CD14-positive monocyte (primary cell): Measurements from ENCODE around the gene RSKR. TPM values are rescaled to one million over a fixed set of nuclear protein-coding genes. Genes with fewer than 3 reads are reported as not detected.
"Not testable (repeated sequence)": the region's sequence is repeated elsewhere in the genome, so short reads cannot be mapped to it uniquely, and the experiment has no call there.

Experiments used
- DNase-seq, 3 donors: peaks; one replicate each; pipeline ENCODE4 v3.0.0-alpha.2; 2011 to 2022
- H2AFZ ChIP-seq: 2 replicates; pipeline ENCODE4 v1.6.0; 2012; ENCODE audit warnings: mild to moderate bottlenecking, low read depth, low read length, inconsistent platforms; ENCODE audit not compliant: insufficient read depth, poor library complexity, severe bottlenecking
- H3K27ac ChIP-seq, 2 donors: 1 replicate in 1 of 2; 2 replicates in 1 of 2; pipeline ENCODE4 v1.5.1; 2012 to 2013; ENCODE audit warnings: low read length in 2 of 2, control low read depth in 1 of 2, inconsistent platforms in 1 of 2, low read depth in 1 of 2, mild to moderate bottlenecking in 1 of 2
- H3K27me3 ChIP-seq, 2 donors: one replicate each; pipeline versions ENCODE4 v1.6.0 to v1.6.1; 2011 to 2013; ENCODE audit warnings: low read length in 2 of 2; ENCODE audit not compliant: control insufficient read depth in 2 of 2, insufficient read depth in 2 of 2
- H3K36me3 ChIP-seq, 2 donors: replicated peaks in 1 of 2; 1 replicate in 1 of 2; 2 replicates in 1 of 2; pipeline versions ENCODE4 v1.5.1 to v1.6.1; 2012 to 2013; ENCODE audit warnings: low read length in 2 of 2, control low read depth in 1 of 2, inconsistent platforms in 1 of 2, mild to moderate bottlenecking in 1 of 2; ENCODE audit not compliant: insufficient read depth in 2 of 2, control insufficient read depth in 1 of 2
- H3K4me1 ChIP-seq, 2 donors: 1 replicate in 1 of 2; 2 replicates in 1 of 2; pipeline versions ENCODE4 v1.5.1 to v1.6.1; 2012 to 2013; ENCODE audit warnings: low read length in 2 of 2, control low read depth in 1 of 2, inconsistent platforms in 1 of 2, mild to moderate bottlenecking in 1 of 2, moderate library complexity in 1 of 2; ENCODE audit not compliant: insufficient read depth in 2 of 2, control insufficient read depth in 1 of 2
- H3K4me2 ChIP-seq: replicated peaks from 2 replicates; pipeline ENCODE3; 2012; ENCODE audit warnings: low read length, moderate library complexity, mild to moderate bottlenecking; ENCODE audit not compliant: poor library complexity, severe bottlenecking; ENCODE audit errors: extremely low read depth
- H3K4me3 ChIP-seq, 3 experiments: fragments of 200-600 bp in 1 of 3; sonication (generic) in 1 of 3; replicated peaks in 1 of 3; 1 replicate in 2 of 3; 2 replicates in 1 of 3; pipeline ENCODE4 v1.5.1; 2011 to 2013; ENCODE audit warnings: low read length in 3 of 3, mild to moderate bottlenecking in 3 of 3, control low read depth in 2 of 3, low read depth in 2 of 3, inconsistent platforms in 1 of 3, moderate library complexity in 1 of 3
- H3K79me2 ChIP-seq: 2 replicates; pipeline ENCODE4 v1.6.0; 2012; ENCODE audit warnings: mild to moderate bottlenecking, control low read depth, inconsistent platforms, low read length, moderate library complexity; ENCODE audit not compliant: insufficient read depth
- H3K9ac ChIP-seq: 2 replicates; pipeline ENCODE4 v1.6.0; 2017; ENCODE audit warnings: low read length, mild to moderate bottlenecking; ENCODE audit not compliant: insufficient read depth, poor library complexity, severe bottlenecking
- H3K9me3 ChIP-seq, 2 donors: replicated peaks in 1 of 2; 1 replicate in 1 of 2; 2 replicates in 1 of 2; pipeline versions ENCODE4 v1.5.1 to v1.6.1; 2012 to 2013; ENCODE audit warnings: low read length in 2 of 2, control low read depth in 1 of 2; ENCODE audit not compliant: control insufficient read depth in 1 of 2, insufficient read depth in 1 of 2
- H4K20me1 ChIP-seq: 2 replicates; pipeline ENCODE4 v1.6.0; 2012; ENCODE audit warnings: mild to moderate bottlenecking, low read length, control low read depth, moderate library complexity; ENCODE audit not compliant: insufficient read depth
- H3K27ac Mint-ChIP-seq, 7 donors: one replicate each; pipeline ENCODE4 v1.8.0; 2020; ENCODE audit warnings: mild to moderate bottlenecking in 7 of 7, mixed read lengths in 7 of 7, moderate library complexity in 6 of 7, inconsistent platforms in 2 of 7
- H3K27me3 Mint-ChIP-seq, 3 donors: one replicate each; pipeline ENCODE4 v1.8.0; 2021 to 2022; ENCODE audit warnings: low read depth in 3 of 3, mild to moderate bottlenecking in 3 of 3, mixed read lengths in 3 of 3, moderate library complexity in 3 of 3, inconsistent platforms in 1 of 3
- H3K36me3 Mint-ChIP-seq, 2 donors: one replicate each; pipeline ENCODE4 v1.8.0; 2020; ENCODE audit warnings: mixed read lengths in 2 of 2, inconsistent platforms in 1 of 2, mild to moderate bottlenecking in 1 of 2
- H3K4me1 Mint-ChIP-seq: one replicate; pipeline ENCODE4 v1.8.0; 2020; ENCODE audit warnings: mild to moderate bottlenecking, mixed read lengths
- H3K4me3 Mint-ChIP-seq, 2 donors: one replicate each; pipeline ENCODE4 v1.8.0; 2020; ENCODE audit warnings: mild to moderate bottlenecking in 2 of 2, mixed read lengths in 2 of 2, moderate library complexity in 1 of 2
- H3K9me3 Mint-ChIP-seq, 7 donors: one replicate each; pipeline ENCODE4 v1.8.0; 2020 to 2022; ENCODE audit warnings: mixed read lengths in 7 of 7, mild to moderate bottlenecking in 6 of 7, moderate library complexity in 6 of 7, inconsistent platforms in 2 of 7
- CTCF ChIP-seq: fragments of 200-600 bp; IDR thresholded peaks from one replicate; pipeline ENCODE4 v1.8.0; 2022; ENCODE audit warnings: antibody characterized with exemption, mild to moderate bottlenecking
- WGBS: methylation state at CpG from one replicate; pipeline ENCODE4 v1.1.5; 2013; ENCODE audit warnings: missing lambda C conversion rate; ENCODE audit not compliant: insufficient coverage; 5-methylcytosine and 5-hydroxymethylcytosine counted together
- intact Hi-C, 2 donors: fragments of 100-400 bp; cut with micrococcal nuclease; formaldehyde crosslinking; loops; one replicate each; pipeline versions ENCODE4 v1.15.0 to v1.15.1; 2023
- polyA plus RNA-seq, 3 donors: library from polyadenylated mRNA; depleted of rRNA in 1 of 3; unstranded in 2 of 3; stranded (reverse) in 1 of 3; fragments of 300-500 nt in 2 of 3; fragments of >200 nt in 1 of 3; fragmentation: Illumina TruSeq in 2 of 3; gene quantifications; 1 replicate in 2 of 3; 2 replicates in 1 of 3; pipeline ENCODE4 v1.2.3, GENCODE V29; 2012 to 2021

The RSKR gene
- polyA plus RNA-seq, 3 donors = 33.2 TPM; not detected in 2

GRCh38 chr17:28662527-28662829, 48.5 kb upstream of the RSKR start:
- Histone ChIP-seq H3K79me2 (peaks cover 88% of the 10 kb centered on the region), H3K4me1 (peaks cover 19 to 24% of the 10 kb centered on the region in 2 donors), H3K36me3 (peaks cover 15 to 42% of the 10 kb centered on the region in 2 donors), H3K4me2 (peak overlapping the region; percentile 79), H3K4me3 (peak overlapping the region; percentile 64 to 91 (median 71)), H3K9ac (peak overlapping the region; percentile 92), H3K9me3 (no peaks in the 10 kb centered on the region), H4K20me1 (peaks cover 34% of the 10 kb centered on the region), H3K27me3 (no peaks in the 10 kb centered on the region), H2AFZ (peak overlapping the region; percentile 86), H3K27ac (peak overlapping the region; percentile 93 to 99)
- intact Hi-C loops = loop anchor here in 1 of 2 donors (2.0 to 5.0 kb wide), 2 partner anchors 18 to 55 kb away; partner anchors contain the start of genes BLTP2, RAB34 and RPL23A
- H3K9me3 Mint-ChIP-seq = peaks cover 0 to 7% (median 2%) of the 10 kb centered on the region in 7 donors
- no peak for DNase-seq
- 0% methylated on average over 7 of the region's 10 CpGs for WGBS
- no peak for TF ChIP-seq CTCF
- H3K4me1 Mint-ChIP-seq = peaks cover 35% of the 10 kb centered on the region
- peak overlapping the region; percentile 97 to 99 for H3K4me3 Mint-ChIP-seq
- peaks cover 0 to 2% (median 0%) of the 10 kb centered on the region in 3 donors for H3K27me3 Mint-ChIP-seq
- H3K36me3 Mint-ChIP-seq = peaks cover 37 to 40% of the 10 kb centered on the region in 2 donors
- peak overlapping the region; percentile 99 to 100 (median 100) for H3K27ac Mint-ChIP-seq

DNA sequence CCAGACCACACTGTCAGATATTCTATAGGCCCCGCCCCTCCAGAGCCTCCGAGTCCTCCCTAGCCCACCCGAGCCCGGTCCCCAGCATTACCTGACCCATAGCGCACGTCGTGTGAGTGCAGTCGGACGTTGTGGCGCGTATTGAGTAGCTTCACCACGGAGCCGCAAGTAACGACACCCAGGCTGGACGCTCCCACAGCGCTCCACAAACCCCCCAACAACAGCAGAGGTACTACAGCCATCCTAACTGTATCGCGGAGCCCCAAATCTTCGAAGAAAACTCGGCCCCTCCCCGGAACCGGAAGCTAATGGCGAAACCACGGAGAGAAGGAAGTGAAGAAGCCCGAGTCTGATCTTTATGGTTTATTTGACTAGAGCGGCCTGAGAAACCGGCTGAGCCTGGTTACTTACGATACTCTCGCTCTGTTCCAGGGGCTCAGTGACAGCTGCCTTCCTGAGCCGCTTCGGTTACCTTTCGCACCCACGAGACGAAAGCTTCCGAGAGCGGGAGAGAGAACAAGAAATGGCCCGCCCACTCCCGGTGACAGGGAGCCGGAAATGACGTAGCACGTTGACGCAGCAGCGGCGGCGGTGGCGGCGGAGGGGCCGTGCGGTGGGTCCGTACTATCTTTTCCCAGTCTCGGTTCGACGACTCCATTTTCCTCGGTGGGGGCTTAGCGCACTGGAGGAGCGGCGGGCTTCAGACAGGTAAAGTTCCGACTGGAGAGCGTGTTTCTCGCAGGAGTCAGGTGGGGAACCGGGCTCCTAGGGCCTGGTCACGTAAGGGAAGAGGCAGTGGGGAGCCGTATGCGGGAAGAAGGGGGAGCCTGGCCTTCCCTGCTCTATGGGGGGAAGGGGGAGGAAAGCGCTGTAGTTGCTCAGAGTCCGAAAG, 47.9 kb upstream of the RSKR start, which contains the start of the genes SDF2 and SUPT6H:
Gene SDF2, minus strand, starts transcription at position 272 of the 892 bp plus-strand sequence. Its CDS starts 30 bp downstream, at position 242.
Gene SUPT6H, plus strand, starts transcription at position 571 of the 892 bp plus-strand sequence. CDS start 11,197 bp downstream, outside the sequence.
- peak; percentile 88 to 90 (median 88) for DNase-seq
- TF ChIP-seq CTCF = no peak
- Histone ChIP-seq H3K27me3 (no peaks in the 10 kb centered on the region), H4K20me1 (peaks cover 32% of the 10 kb centered on the region), H3K4me3 (peak within 1 kb of the TSS; percentile 64 to 91 (median 71)), H3K4me2 (peak within 1 kb of the TSS; percentile 79), H3K79me2 (peaks cover 91% of the 10 kb centered on the region), H3K36me3 (peaks cover 17 to 44% of the 10 kb centered on the region in 2 donors), H3K9me3 (no peaks in the 10 kb centered on the region), H3K9ac (peak within 1 kb of the TSS; percentile 92), H3K27ac (peak within 1 kb of the TSS; percentile 93 to 99), H3K4me1 (peaks cover 19 to 24% of the 10 kb centered on the region in 2 donors), H2AFZ (peak within 1 kb of the TSS; percentile 86)
- peak within 1 kb of the TSS; percentile 99 to 100 (median 100) for H3K27ac Mint-ChIP-seq
- H3K4me3 Mint-ChIP-seq = peak within 1 kb of the TSS; percentile 97 to 99
- intact Hi-C loops = loop anchor here in 1 of 2 donors (2.0 to 5.0 kb wide), 2 partner anchors 17 to 55 kb away; partner anchors contain the start of genes BLTP2, RAB34 and RPL23A
- H3K9me3 Mint-ChIP-seq = peaks cover 0 to 7% (median 2%) of the 10 kb centered on the region in 7 donors
- WGBS = 0% methylated on average over 60 of the region's 66 CpGs
- H3K36me3 Mint-ChIP-seq = peaks cover 39 to 41% of the 10 kb centered on the region in 2 donors
- peaks cover 0 to 2% (median 0%) of the 10 kb centered on the region in 3 donors for H3K27me3 Mint-ChIP-seq
- peaks cover 35% of the 10 kb centered on the region for H3K4me1 Mint-ChIP-seq

DNA sequence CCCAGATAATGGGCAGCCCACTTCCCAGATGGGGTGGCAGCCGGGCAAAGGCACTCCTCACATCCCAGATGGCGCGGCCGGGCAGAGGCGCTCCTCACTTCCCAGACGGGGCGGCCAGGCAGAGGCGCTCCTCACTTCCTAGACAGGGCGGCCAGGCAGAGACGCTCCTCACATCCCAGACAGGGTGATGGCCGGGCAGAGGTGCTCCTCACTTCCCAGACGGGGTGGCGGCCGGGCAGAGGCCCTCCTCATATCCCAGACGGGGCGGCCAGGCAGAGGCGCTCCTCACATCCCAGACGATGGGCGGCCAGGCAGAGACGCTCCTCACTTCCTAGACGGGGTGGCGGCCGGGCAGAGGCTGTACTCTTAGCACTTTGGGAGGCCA, 45.5 kb upstream of the RSKR start:
- Histone ChIP-seq H3K36me3 (peaks cover 21 to 42% of the 10 kb centered on the region in 2 donors), H4K20me1 (peaks cover 28% of the 10 kb centered on the region), H3K79me2 (peaks cover 90% of the 10 kb centered on the region), H3K4me1 (peaks cover 19 to 24% of the 10 kb centered on the region in 2 donors)
- H3K9me3 Mint-ChIP-seq, H3K27ac ChIP-seq, H3K9me3 ChIP-seq, H3K4me2 ChIP-seq, intact Hi-C loops, DNase-seq, H3K27me3 ChIP-seq, H3K4me3 Mint-ChIP-seq, H2AFZ ChIP-seq, H3K27me3 Mint-ChIP-seq, H3K4me3 ChIP-seq, H3K9ac ChIP-seq: not testable (repeated sequence)
- H3K4me1 Mint-ChIP-seq = peaks cover 27% of the 10 kb centered on the region
- H3K27ac Mint-ChIP-seq = peak overlapping the region in 4 of 7 donors; percentile 26 to 100 (median 73)
- WGBS = 98% methylated on average over 18 of the region's 23 CpGs
- H3K36me3 Mint-ChIP-seq = peaks cover 43 to 51% of the 10 kb centered on the region in 2 donors
